C1 segment of cervical spinal cord (tissue), 14 donors: Measurements from ENCODE around the gene HTT.
"Not testable (repeated sequence)": the region's sequence is repeated elsewhere in the genome, so short reads cannot be mapped to it uniquely, and the experiment has no call there.

Experiments
- DNase-seq, 14 donors: peaks; one replicate each; lab custom pipeline; 2025; lab: John Stamatoyannopoulos, UW

The HTT gene

DNA sequence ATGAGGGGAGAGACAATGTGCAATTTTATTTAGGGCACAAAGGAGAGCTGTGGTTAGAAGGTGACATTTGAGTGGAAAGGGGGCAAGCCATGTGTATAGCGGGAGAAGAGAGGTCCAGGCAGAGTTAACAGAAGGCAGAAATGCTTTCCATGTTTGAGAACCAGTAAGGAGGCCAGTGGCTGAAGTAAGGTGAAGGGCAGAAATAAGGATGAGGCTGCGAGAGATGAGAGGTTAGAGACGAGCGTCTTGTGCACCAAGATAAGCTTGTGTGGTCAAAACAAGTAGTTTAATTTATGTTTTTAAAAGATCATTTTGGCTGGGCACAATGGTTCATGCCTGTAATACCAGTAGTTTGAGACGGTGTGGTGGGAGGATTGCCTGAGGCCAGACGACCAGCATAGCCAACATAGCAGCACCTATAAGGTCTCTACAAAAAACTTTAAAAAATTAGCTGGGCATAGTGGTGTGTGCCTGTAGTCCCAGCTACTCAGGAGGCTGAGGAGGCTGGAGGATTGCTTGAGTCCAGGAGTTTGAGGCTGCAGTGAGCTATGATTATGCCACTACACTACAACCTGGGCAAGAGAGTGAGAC is 8.5 kb downstream of the HTT start:
- DNase-seq: no peak

DNA sequence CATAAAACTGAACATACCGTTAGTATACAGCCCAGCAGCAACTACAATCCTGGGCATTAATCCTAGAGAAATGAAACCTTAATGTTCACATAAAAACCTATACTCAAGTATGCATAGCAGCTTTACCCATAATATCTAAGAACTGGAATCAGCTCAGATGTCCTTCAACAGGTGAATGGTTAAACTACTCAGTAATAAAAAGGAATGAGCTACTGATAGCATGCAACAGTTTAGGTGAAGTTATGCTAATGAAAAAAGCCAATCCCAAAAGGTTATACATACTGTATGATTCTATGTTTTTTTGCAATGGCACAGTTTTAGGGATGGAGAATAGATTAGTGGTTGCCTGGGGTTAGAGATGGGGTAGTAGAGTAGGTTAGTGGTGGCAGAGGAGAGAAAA is 9.3 kb downstream of the HTT start:
- DNase-seq: no peak

DNA sequence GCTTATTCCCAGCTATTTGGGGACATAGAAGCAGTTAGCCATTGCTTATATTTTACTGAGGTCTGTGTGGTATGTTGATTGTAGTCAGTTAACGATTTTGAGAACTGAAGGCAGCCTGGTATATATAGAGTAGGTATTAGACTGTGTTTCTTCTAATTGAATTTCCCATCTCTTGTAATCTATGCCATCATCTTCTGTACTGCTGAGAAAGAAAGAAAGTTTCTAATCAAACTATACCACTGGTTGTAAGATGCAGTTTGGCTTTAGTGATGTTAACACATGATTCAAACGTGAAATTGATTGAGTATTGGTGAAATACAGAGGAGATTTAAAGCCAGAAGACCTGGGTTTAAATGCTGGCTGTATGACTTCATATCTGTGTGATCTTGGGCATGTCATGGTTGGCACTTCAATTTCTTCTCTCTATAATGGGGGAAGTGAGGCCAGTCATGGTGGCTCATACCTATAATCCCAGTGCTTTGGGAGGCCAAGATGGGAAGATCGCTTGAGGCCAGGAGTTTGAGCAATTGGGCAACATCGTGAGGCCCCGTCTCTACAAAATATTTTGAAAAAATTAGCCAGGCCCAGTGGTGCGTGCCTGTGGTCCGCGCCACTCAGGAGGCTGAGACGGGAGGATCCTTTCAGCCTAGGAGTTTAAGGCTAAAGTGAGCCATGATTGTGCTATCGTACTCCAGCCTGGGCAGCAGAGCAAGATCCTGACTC is 11.6 kb downstream of the HTT start:
- no peak for DNase-seq

DNA sequence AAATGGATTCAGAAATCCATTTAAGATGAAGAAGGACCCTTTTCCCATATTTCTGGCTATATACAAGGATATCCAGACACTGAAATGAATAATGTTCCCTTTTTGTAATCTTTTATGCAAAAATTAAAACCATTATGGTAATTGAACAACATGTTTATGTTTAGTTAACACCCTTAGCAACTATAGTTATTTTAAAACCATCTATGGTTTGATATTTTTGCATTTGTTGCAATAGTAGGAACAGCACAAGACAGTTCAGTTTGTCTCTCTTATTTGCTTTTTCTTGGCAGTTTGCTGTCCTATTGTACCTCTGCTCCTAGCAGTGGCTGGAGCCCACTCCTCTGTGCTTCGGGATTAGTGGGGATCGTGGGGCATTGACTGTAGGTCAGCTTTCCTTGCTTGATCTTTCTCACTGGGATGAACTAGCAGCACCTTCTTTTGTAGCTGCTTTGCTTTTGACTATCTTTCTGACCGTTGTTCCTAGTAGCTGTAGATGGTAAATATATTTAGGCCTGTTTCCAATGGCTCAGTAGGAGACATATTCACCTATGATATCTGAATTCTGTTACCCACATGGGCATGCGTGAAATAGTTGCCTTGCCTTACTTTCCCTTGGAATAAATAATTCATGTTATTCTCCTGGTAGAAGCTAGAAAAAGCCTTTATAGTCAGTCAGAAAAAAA is 12.8 kb downstream of the HTT start:
- DNase-seq: no peak

DNA sequence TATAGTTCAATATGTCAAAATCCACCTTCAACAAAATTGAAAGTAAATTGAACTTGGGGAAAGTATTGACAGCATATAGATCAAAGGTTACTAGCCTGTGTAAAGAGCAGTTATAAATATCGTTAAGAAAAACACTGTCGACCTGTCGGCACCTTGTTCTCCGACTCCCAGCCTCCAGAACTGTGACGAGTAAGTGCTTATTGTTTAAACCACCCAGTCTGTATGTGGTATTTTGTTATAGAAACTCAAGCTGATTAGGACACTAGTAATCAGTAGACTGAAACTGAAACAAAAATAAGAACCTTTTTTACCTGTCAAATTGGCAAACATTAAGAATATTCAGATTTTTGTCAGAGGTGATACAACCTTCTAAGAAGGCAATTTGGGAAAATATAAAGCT is 17.0 kb downstream of the HTT start:
- DNase-seq: no peak

DNA sequence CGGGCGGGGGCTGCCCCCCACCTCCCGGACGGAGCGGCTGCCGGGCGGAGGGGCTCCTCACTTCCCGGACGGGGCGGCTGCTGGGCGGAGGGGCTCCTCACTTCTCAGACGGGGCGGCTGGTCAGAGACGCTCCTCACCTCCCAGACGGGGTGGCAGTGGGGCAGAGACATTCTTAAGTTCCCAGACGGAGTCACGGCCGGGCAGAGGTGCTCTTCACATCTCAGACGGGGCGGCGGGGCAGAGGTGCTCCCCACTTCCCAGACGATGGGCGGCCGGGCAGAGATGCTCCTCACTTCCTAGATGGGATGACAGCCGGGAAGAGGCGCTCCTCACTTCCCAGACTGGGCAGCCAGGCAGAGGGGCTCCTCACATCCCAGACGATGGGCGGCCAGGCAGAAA is 20.2 kb downstream of the HTT start:
- not testable (repeated sequence) for DNase-seq

DNA sequence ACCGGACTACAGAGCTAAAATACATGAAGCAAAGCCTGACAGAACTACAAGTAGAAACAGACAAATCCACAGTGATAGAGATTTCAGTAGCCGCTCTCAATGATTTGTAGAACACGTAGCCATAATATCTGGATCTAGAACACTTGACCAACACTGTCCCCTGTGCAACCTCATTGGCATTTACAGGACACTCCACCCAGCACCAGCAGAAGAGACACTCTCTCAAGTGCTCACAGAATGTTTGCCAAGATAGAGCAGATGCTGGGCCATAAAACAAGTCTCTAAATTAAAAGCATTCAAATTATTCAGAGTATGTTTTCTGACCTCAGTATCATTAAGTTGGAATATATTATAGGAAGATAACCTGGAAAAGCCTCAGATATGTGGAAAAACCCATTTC is 21.7 kb downstream of the HTT start:
- DNase-seq: no peak

DNA sequence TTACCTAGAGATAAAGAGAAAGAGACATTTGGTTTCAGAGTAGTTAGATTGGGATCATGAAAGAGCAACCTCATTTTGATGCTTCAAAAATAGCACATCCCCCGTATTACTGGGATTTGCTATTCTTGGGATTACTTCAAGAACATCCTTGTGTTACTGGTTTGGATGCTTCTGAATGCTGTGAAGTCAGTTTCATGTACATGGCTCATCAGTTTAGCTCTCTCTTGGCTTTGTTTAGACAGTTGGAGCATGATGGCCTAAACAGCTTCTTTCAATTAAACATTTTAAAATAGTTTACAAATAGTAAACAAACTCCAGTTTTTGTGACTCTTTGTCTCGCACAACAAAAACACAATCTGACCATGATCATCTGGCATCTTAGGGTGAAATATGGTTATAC is 23.9 kb downstream of the HTT start:
- no peak for DNase-seq

DNA sequence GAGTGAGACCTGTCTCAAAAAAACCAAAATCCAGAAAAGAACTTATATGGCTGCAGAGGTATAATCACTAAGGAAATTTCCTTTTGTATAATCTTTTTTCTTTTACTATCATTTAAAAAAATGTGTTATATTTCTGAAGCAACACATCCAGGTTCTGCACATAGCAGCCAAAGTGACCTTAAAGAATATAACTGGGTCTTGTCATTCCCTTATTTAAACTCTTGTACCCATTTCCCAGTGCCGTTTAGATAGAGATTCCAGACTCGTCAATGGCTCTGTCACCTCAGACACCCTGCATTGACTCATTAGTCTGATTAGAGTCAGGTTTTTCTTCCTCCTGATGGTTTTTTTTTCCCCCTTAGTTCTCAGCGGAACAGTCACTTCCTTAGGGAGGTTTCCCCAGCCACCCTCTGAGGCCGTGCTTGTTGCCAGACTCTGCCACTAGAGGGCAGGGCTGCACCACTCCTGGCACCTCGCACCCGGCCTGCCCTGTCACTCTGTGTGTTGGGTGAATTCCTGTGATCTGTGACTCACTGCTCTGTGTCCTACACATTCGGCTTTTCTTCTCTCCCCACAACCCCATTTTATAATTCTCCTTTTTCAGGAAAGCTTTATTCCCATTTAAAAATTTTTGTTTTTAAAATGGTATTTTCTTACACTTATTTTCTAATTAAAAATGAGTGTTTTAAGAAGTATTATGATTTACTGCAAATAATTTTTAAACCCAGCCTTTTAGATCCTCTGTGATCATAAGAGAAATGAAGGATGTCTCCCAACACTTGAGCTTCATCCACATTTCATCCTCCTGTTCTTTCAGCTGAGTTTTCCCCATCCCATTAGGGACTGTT is 32.1 kb downstream of the HTT start:
- peak in 13 of 14 donors; percentile 22 to 85 (median 59) for DNase-seq

DNA sequence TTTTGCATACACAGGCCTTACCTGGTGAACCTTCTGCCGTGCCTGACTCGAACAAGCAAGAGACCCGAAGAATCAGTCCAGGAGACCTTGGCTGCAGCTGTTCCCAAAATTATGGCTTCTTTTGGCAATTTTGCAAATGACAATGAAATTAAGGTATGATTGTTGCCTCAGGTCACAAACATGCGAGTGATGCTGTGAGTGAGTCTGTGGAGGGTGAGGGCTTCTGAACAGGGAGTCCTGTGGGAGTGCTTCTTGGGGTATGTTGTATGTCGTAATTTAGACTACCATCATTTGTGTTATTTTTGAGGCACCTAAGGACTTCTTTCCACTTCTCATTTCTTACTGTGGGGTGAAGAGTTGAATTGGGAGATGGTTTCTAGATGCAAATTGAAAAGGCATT is 32.8 kb downstream of the HTT start:
- no peak for DNase-seq

DNA sequence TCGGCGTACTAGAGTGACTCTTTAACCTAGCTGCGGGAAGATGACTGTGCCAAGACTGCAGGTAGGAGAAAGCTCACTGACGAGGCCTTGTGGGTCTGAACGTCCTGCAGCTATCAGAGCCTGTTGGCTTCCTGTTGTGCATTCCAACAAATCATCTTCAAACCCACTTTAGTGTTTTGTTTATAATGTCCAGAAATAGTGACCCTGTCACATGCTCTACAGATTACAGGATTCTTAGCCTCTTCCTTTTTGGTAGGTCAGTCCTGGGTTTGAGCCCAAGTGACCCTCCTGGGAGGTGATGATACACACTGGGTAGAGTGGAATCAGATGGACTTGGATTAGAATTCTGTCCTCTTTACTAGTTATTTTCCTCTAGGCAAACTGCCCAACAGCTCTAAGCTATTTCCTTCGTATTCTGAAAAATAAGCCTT is 33.2 kb downstream of the HTT start:
- no peak for DNase-seq

DNA sequence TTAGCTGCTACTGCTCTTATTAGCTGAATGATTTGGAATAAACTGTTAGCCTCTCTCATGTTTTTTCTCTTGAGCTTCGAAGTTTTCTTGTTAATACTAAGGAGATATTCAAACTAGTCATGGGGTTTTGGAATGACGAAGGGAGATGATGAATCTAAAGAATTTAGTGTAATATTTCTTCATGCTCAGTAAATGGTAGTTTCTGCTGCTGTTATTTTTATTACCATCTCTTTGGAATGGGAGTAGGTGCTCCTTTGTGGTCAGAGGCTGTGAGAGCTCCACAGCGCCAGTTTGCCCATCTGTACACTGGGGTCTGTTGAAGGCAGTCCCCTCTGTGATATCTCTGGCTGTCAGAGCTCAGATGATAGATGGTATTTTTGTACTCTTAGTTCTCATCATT is 33.7 kb downstream of the HTT start:
- no peak for DNase-seq

DNA sequence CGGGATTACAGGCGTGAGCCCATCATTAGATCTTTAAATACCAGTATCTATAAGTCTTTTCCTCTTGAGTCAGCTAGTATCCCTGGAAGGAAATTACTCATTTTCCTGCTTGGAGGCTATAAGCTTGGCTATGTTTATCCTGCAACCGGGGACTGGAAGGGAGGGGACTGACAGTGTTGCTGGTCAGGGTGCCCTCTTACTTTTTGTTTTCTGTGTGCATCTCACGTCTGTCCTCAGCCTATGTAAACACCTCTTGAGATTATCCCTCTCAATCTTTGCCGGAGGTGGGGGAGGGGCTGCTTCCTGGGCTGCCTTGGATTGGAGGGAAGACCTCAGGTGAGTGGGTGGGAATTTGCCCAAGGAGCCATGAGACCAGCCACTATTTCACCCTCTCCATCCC is 37.0 kb downstream of the HTT start:
- DNase-seq: no peak

DNA sequence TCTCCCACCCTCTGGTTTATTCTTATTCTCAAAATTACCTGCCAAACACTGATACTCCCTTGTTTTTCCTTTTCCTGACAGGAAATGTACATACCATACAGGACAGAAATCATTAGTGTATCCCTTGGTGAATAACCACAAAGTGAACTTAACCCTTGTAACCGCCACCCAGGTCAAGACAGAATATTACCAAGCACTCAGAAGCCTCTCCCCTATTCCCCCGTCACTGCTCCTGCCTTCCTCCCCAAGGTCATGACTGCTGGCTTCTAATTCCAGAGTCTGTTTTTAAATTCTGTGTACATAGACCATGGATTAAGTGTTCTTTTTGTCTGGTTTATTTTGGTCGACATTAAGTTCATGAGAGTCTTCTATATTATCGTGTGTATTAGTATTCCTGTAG is 37.7 kb downstream of the HTT start:
- DNase-seq: no peak

DNA sequence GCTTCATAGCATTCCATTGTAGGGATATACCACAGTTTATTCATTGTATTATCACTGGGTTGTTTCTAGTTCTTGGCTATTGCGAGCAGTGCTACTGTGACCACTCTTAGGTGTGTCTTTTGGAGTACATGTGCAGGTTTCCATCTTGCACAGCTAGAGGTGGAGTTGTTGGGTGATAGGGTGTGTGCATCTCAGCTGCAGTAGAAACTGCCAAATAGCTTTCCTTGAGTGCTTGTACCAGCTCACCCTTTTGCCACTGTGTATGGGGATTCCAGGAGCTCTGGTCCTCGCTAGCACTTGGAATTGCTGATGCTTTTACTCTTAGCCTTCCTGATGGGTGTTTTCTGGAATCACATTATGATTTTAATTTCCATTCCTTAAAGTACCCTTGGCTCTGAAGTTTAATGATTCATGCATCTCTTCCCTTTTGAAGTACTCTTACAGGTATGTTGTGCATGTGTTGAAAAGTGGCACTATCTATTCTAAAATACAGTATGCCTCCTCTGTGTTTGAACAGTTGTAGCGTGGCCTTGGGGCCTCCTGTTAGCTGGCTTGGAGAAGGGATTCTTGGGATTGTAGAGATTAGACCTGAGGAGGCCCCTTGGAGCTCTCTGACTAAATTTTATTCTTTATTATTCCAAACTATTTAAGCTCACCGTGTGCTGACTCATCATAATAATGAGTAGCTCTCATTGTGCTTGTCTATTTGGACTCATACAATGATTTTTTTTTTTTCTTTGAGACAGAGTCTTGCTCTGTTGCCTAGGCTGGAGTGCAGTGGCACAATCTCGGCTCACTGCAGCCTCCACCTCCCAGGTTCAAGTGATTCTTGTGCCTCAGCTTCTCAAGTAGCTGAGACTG is 38.4 kb downstream of the HTT start:
- DNase-seq: no peak

DNA sequence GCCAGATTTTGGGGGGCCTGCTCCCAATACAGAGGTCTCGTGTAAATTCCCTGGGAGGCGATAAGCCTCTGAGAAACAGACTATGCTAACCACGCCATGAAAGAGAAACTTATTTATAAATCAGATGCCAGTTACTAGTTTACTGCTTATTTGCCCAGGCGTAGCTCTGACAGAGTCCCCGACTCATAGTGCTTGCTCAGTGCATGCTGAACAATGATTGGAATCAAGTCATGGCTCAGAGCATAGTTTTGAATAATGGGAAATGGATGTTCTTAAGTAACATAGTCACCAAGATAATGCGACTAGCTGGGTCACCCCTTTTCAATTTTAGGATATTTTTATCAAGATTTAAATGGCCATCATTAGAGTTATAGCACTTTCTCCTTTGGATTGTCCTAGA is 39.9 kb downstream of the HTT start:
- DNase-seq: no peak

DNA sequence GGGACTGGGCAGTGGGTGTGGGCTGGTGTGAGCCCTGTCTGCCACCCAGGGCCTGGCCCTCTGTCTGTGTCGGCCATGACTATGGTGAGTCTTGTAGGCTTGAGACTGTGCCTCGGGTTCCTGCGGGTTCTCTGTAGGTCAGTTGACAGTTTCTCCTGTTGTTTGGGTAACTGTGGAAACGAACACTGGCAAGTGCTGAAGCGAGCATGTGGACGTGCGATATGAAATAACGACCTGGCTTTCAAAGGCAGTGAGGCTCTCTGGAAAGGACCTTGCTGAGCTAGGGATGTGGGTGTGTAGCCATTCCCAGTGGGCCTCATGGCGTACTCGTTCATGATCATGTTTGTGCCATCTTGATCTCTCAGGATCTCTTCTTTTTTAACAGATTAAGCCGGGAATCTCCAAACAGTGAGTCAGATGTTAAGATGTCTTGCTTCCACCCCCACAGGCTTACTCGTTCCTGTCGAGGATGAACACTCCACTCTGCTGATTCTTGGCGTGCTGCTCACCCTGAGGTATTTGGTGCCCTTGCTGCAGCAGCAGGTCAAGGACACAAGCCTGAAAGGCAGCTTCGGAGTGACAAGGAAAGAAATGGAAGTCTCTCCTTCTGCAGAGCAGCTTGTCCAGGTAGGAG is 41.3 kb downstream of the HTT start:
- DNase-seq: no peak

DNA sequence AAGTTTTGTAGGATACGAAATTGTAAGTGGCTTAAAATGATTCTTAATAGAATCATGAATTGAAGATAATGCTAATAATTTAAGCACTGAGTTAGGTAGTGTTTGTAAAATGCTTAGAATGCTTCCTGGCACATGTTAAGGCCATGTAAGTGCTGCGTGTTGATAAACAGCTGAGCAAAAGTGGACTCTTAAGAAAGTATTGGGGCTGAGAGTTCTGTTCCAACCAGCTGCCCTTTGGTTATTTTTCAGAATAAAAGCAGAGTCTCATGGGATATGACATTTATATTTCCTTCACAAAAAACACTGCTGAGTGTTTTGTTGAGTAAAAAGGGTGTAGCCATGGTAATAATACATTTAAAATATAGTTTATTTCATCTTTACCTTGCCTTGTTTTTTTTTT is 42.5 kb downstream of the HTT start:
- DNase-seq: no peak

DNA sequence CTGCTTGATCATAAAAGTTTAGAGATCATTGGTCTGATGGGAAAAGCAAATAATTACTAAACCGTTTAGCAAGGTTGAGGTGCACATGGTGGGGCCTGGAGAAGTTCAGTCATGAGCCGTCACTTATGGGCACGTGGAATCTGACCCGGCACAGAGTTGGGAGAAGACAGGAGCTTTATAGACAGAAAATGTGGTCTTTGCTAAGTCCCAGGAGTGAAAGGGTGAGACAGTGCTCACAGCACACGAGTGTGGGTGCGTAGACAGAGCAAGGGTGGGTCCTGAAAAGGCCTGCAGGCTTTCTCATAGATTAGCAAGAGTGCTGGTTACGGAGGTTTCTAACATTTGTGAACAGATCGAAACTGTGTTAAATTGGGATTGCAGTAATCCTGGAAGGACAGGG is 43.8 kb downstream of the HTT start:
- no peak for DNase-seq

DNA sequence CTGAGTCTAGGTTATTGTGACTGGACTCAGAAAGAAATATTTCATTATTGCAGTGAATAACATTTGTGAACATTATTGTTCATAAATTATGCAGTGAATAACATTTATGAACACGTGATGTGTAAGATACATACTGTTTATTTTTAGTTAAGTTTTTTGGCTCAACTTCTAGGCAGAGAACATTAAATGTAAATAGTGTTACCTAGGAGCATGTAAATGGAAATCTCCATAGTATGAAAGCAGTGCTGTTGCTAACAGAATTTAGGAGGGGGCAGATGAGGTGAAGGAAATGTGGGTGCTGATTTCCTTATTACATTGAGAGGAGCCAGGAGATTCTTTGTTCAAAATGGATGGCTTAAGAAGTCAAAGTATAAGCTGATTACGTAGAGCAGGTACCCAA is 45.0 kb downstream of the HTT start:
- DNase-seq: no peak

DNA sequence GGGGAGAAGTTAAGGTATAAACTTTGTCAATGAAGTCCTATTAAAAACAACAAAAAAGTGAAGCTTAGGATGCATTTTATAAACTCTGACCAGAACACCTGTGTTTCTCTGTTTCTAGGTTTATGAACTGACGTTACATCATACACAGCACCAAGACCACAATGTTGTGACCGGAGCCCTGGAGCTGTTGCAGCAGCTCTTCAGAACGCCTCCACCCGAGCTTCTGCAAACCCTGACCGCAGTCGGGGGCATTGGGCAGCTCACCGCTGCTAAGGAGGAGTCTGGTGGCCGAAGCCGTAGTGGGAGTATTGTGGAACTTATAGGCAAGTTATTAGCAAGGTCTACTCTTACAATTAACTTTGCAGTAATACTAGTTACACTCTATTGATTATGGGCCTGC is 46.6 kb downstream of the HTT start:
- DNase-seq: no peak
